Body of pancreas (tissue), 4 donors: ENCODE measurements around the gene FCHSD2. TPM values are rescaled to one million over a fixed set of nuclear protein-coding genes. Genes with fewer than 3 reads are reported as not detected.
"Not testable (repeated sequence)": the region's sequence is repeated elsewhere in the genome, so short reads cannot be mapped to it uniquely, and the experiment has no call there.

Source experiments
- ATAC-seq: fragments of 150-250 bp; one replicate; pipeline ENCODE4 v1.9.1; 2016
- DNase-seq, 4 donors: peaks; one replicate each; pipeline ENCODE4 v3.0.0-alpha.2; 2019
- H3K27ac ChIP-seq, 4 donors: fragments of 200-600 bp; sonication (generic); 1 replicate in 3 of 4; 2 replicates in 1 of 4; pipeline versions ENCODE4 v1.5.1 to v1.6.1; 2016 to 2019; ENCODE audit warnings: mild to moderate bottlenecking in 1 of 4, mixed read lengths in 1 of 4, moderate library complexity in 1 of 4
- H3K27me3 ChIP-seq, 2 donors: fragments of 200-600 bp; sonication (generic); one replicate each; pipeline ENCODE4 v1.6.0; 2016; ENCODE audit warnings: mild to moderate bottlenecking in 1 of 2
- H3K36me3 ChIP-seq, 2 donors: fragments of 200-600 bp; sonication (generic); replicated peaks in 1 of 2; 2 replicates each; pipeline ENCODE4 v1.5.1; 2016; ENCODE audit warnings: low read depth in 2 of 2; ENCODE audit not compliant: insufficient read depth in 1 of 2
- H3K4me1 ChIP-seq: fragments of 200-600 bp; sonication (generic); one replicate; pipeline ENCODE4 v1.6.0; 2016
- H3K4me3 ChIP-seq, 2 donors: fragments of 200-600 bp; sonication (generic); 1 replicate in 1 of 2; 2 replicates in 1 of 2; pipeline ENCODE4 v1.5.1; 2016 to 2019
- H3K9me3 ChIP-seq, 3 donors: fragments of 200-600 bp; sonication (generic); 1 replicate in 2 of 3; 2 replicates in 1 of 3; pipeline ENCODE4 v1.5.1; 2016
- CTCF ChIP-seq, 7 experiments: fragments of 450-650 bp in 4 of 7; fragments of 200-600 bp in 3 of 7; sonication (generic) in 3 of 7; IDR thresholded peaks; one replicate each; pipeline ENCODE4 v1.5.1; 2016 to 2019; ENCODE audit warnings: antibody characterized with exemption in 7 of 7
- POLR2A ChIP-seq, 3 donors: fragments of 450-650 bp; IDR thresholded peaks; one replicate each; pipeline ENCODE4 v1.6.1; 2016; ENCODE audit warnings: antibody characterized with exemption in 3 of 3, mild to moderate bottlenecking in 2 of 3
- WGBS, 2 donors: methylation state at CpG; one replicate each; pipeline ENCODE4 v1.1.5; 2017; 5-methylcytosine and 5-hydroxymethylcytosine counted together
- intact Hi-C: fragments of 100-400 bp; cut with DNase I; formaldehyde crosslinking; loops from one replicate; pipeline ENCODE4 v1.15.1; 2023
- total RNA-seq, 2 donors: library from RNA; depleted of rRNA; stranded (reverse); fragments of >200 nt; gene quantifications; one replicate each; pipeline ENCODE4 v1.1.0, GENCODE V29; 2016

The FCHSD2 gene
- total RNA-seq, 2 donors from 2014 or later: 7.3 to 8.0 TPM

DNA sequence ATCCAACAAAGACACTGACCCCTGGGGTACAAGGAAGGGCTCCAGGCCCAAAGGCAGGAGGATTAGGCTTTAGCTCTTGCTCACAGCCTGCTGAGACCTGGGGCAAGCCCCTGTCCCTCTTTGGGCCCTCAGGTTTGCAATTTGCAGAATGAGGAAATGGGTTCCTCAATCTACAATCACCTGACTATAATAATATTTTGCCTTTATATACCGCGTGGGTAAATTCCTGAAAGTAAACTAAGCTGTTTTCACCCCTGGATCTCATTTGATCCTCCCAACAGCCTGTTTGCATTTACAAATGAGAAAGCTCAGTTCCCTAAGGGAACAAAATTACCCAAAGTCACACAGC, 349.1 kb downstream of the FCHSD2 start:
- Histone ChIP-seq H3K9me3 (no peaks in the 10 kb centered on the region), H3K4me3 (no peak overlapping the region), H3K4me1 (peaks cover 16% of the 10 kb centered on the region), H3K36me3 (no peaks in the 10 kb centered on the region), H3K27me3 (no peaks in the 10 kb centered on the region), H3K27ac (peak overlapping the region in 3 of 4 donors; percentile 74 to 94 (median 92))
- intact Hi-C loops: no loop called here
- DNase-seq (no peak), ATAC-seq (no peak)
- no peak for TF ChIP-seq CTCF (IDR thresholded peaks at IDR 0.05)
- 39 to 48% methylated on average over 2 of the region's 2 CpGs for WGBS, 2 donors

- Histone ChIP-seq H3K36me3 (no peaks in the 10 kb centered on the region), H3K27me3 (no peaks in the 10 kb centered on the region), H3K9me3 (no peaks in the 10 kb centered on the region), H3K4me1 (peaks cover 21% of the 10 kb centered on the region), H3K4me3 (no peak overlapping the region), H3K27ac (peak overlapping the region in 3 of 4 donors; percentile 74 to 94 (median 92))
- DNase-seq: no peak
- no peak for ATAC-seq
- TF ChIP-seq CTCF (IDR thresholded peaks at IDR 0.05): no peak
- no peak for TF ChIP-seq POLR2A (IDR thresholded peaks at IDR 0.05)
- 86% methylated on average over 3 of the region's 3 CpGs; no CpG with 5 or more reads in 1 of the 2 donors for WGBS, 2 donors
- intact Hi-C loops: no loop called here
These were observed 349.6 kb downstream of the FCHSD2 start for GRCh38 chr11:72792437-72793021.

- WGBS, 2 donors: 71 to 80% methylated on average over 6 to 7 of the region's 7 CpGs
- intact Hi-C loops, H3K9me3 ChIP-seq, H3K27me3 ChIP-seq, DNase-seq, H3K36me3 ChIP-seq, H3K4me3 ChIP-seq, H3K27ac ChIP-seq, ATAC-seq: not testable (repeated sequence)
- H3K4me1 ChIP-seq: peaks cover 34% of the 10 kb centered on the region
These were observed 350.9 kb downstream of the FCHSD2 start for GRCh38 chr11:72791228-72791627.

- no peak for TF ChIP-seq POLR2A (IDR thresholded peaks at IDR 0.05)
- TF ChIP-seq CTCF (IDR thresholded peaks at IDR 0.05): no peak
- no peak overlapping the region for H3K27ac ChIP-seq
- H3K4me1 ChIP-seq: peaks cover 38% of the 10 kb centered on the region
- WGBS, 2 donors: 73 to 89% methylated on average over 5 to 10 of the region's 10 CpGs
- ATAC-seq (no peak), DNase-seq (no peak)
- H3K9me3 ChIP-seq: no peaks in the 10 kb centered on the region
- no peaks in the 10 kb centered on the region for H3K27me3 ChIP-seq
- H3K4me3 ChIP-seq: no peak overlapping the region
- no peaks in the 10 kb centered on the region for H3K36me3 ChIP-seq
- intact Hi-C loops: loop anchor here (5.0 kb wide), 1 partner anchor 62 kb away; no protein-coding TSS in a partner anchor
These were observed 352.5 kb downstream of the FCHSD2 start for GRCh38 chr11:72789493-72790131.

- H3K27ac ChIP-seq: peak overlapping the region in 1 of 4 donors; percentile 61
- intact Hi-C loops: loop anchor here (5.0 kb wide), 1 partner anchor 61 kb away; no protein-coding TSS in a partner anchor
- H3K4me1 ChIP-seq: peaks cover 29% of the 10 kb centered on the region
- H3K36me3 ChIP-seq: no peaks in the 10 kb centered on the region
- TF ChIP-seq CTCF (IDR thresholded peaks at IDR 0.05): no peak
- TF ChIP-seq POLR2A (IDR thresholded peaks at IDR 0.05): no peak
- H3K4me3 ChIP-seq: no peak overlapping the region
- ATAC-seq (no peak), DNase-seq (no peak)
- H3K27me3 ChIP-seq: no peaks in the 10 kb centered on the region
- WGBS, 2 donors: 62 to 73% methylated on average over 6 to 7 of the region's 7 CpGs
- no peaks in the 10 kb centered on the region for H3K9me3 ChIP-seq
These were observed 353.9 kb downstream of the FCHSD2 start for GRCh38 chr11:72788241-72788640.
